ENCODE results near the gene NR2F1.

Gene NR2F1

GRCh38 chr5:93609762-93610161 is 26.7 kb downstream of the NR2F1 start:
- no peaks in the 10 kb centered on the region for H3K9me3 ChIP-seq (ENCODE audit: insufficient read depth, low read length)
- H3K27ac ChIP-seq (ENCODE audit: low read depth, low read length), result no peak overlapping the region
- no peak overlapping the region for H2AFZ ChIP-seq (ENCODE audit: low read depth, low read length, severe bottlenecking)
- H3K36me3 ChIP-seq (ENCODE audit: low read length), result no peaks in the 10 kb centered on the region
- no peak overlapping the region for H3K9ac ChIP-seq (ENCODE audit: low read length)
- TF ChIP-seq CTCF (IDR thresholded peaks at IDR 0.05; ENCODE audit: insufficient read depth, low read length, poor library complexity, severe bottlenecking) (no peak), EZH2phosphoT487 (conservative IDR thresholded peaks at IDR 0.05; ENCODE audit: low read length) (no peak)
- H3K27me3 ChIP-seq (ENCODE audit: low read length), result no peaks in the 10 kb centered on the region
- H4K20me1 ChIP-seq (ENCODE audit: low read depth, low read length), result no peaks in the 10 kb centered on the region
- H3K4me2 ChIP-seq (ENCODE audit: low read depth, low read length, poor library complexity, severe bottlenecking), result no peak overlapping the region
- no peaks in the 10 kb centered on the region for H3K79me2 ChIP-seq (ENCODE audit: insufficient read depth, low read length)
- H3K4me3 ChIP-seq (ENCODE audit: insufficient read depth, low read length, poor library complexity, severe bottlenecking), result no peak overlapping the region
- H3K9me2 ChIP-seq (replicated peaks; ENCODE audit: insufficient read depth, low read length), result no peaks in the 10 kb centered on the region
- H3F3A ChIP-seq (ENCODE audit: insufficient read depth), result no peaks in the 10 kb centered on the region

GRCh38 chr5:93610581-93611272 is 27.7 kb downstream of the NR2F1 start:
- Histone ChIP-seq H3K9me3 (ENCODE audit: insufficient read depth, low read length) (no peaks in the 10 kb centered on the region), H3F3A (ENCODE audit: insufficient read depth) (no peaks in the 10 kb centered on the region), H4K20me1 (ENCODE audit: low read depth, low read length) (peaks cover 3% of the 10 kb centered on the region; the same call in 1 of the 2 replicates), H2AFZ (ENCODE audit: low read depth, low read length, severe bottlenecking) (no peak overlapping the region), H3K4me3 (ENCODE audit: insufficient read depth, low read length, poor library complexity, severe bottlenecking) (no peak overlapping the region), H3K9me2 (replicated peaks; ENCODE audit: insufficient read depth, low read length) (no peaks in the 10 kb centered on the region), H3K36me3 (ENCODE audit: low read length) (no peaks in the 10 kb centered on the region), H3K27me3 (ENCODE audit: low read length) (no peaks in the 10 kb centered on the region), H3K4me2 (ENCODE audit: low read depth, low read length, poor library complexity, severe bottlenecking) (no peak overlapping the region), H3K9ac (ENCODE audit: low read length) (no peak overlapping the region), H3K79me2 (ENCODE audit: insufficient read depth, low read length) (no peaks in the 10 kb centered on the region), H3K27ac (ENCODE audit: low read depth, low read length) (no peak overlapping the region)
- TF ChIP-seq CTCF (IDR thresholded peaks at IDR 0.05; ENCODE audit: insufficient read depth, low read length, poor library complexity, severe bottlenecking) (no peak), EZH2phosphoT487 (conservative IDR thresholded peaks at IDR 0.05; ENCODE audit: low read length) (no peak)

- Histone ChIP-seq H3K27ac (ENCODE audit: low read depth, low read length) (no peak overlapping the region), H3K4me3 (ENCODE audit: insufficient read depth, low read length, poor library complexity, severe bottlenecking) (no peak overlapping the region), H3F3A (ENCODE audit: insufficient read depth) (no peaks in the 10 kb centered on the region), H4K20me1 (ENCODE audit: low read depth, low read length) (peaks cover 3% of the 10 kb centered on the region; the same call in 1 of the 2 replicates), H3K9ac (ENCODE audit: low read length) (no peak overlapping the region), H3K9me2 (replicated peaks; ENCODE audit: insufficient read depth, low read length) (no peaks in the 10 kb centered on the region), H3K79me2 (ENCODE audit: insufficient read depth, low read length) (no peaks in the 10 kb centered on the region), H3K9me3 (ENCODE audit: insufficient read depth, low read length) (no peaks in the 10 kb centered on the region), H3K27me3 (ENCODE audit: low read length) (no peaks in the 10 kb centered on the region), H2AFZ (ENCODE audit: low read depth, low read length, severe bottlenecking) (no peak overlapping the region), H3K4me2 (ENCODE audit: low read depth, low read length, poor library complexity, severe bottlenecking) (no peak overlapping the region), H3K36me3 (ENCODE audit: low read length) (no peaks in the 10 kb centered on the region)
- TF ChIP-seq EZH2phosphoT487 (conservative IDR thresholded peaks at IDR 0.05; ENCODE audit: low read length) (no peak), CTCF (IDR thresholded peaks at IDR 0.05; ENCODE audit: insufficient read depth, low read length, poor library complexity, severe bottlenecking) (no peak)
Measured at GRCh38 chr5:93611273-93611975, 28.4 kb downstream of the NR2F1 start.
